Prostate gland (tissue), 2 donors: Measurements from ENCODE around the gene CEP290. TPM values are rescaled to one million over a fixed set of nuclear protein-coding genes. Genes with fewer than 3 reads are reported as not detected.

Experiments
- DNase-seq: peaks from one replicate; pipeline ENCODE4 v3.0.0-alpha.2; 2019; ENCODE audit warnings: low spot score
- H3K27ac ChIP-seq, 2 donors: fragments of 200-600 bp; sonication (generic); 2 replicates each; pipeline ENCODE4 v1.5.1; 2017 to 2019
- H3K27me3 ChIP-seq: fragments of 200-600 bp; sonication (generic); replicated peaks from 2 replicates; pipeline ENCODE4 v1.5.1; 2019; ENCODE audit not compliant: insufficient read depth
- H3K36me3 ChIP-seq, 2 donors: fragments of 200-600 bp; sonication (generic); 1 replicate in 1 of 2; 2 replicates in 1 of 2; pipeline versions ENCODE4 v1.5.1 to v1.8.1; 2017 to 2019
- H3K4me1 ChIP-seq: fragments of 200-600 bp; sonication (generic); replicated peaks from 2 replicates; pipeline ENCODE4 v1.5.1; 2019
- H3K4me3 ChIP-seq, 2 donors: fragments of 200-600 bp; sonication (generic); 2 replicates each; pipeline ENCODE4 v1.5.1; 2017 to 2019
- H3K9me3 ChIP-seq: fragments of 200-600 bp; sonication (generic); 2 replicates; pipeline ENCODE4 v1.5.1; 2017
- CTCF ChIP-seq, 4 experiments: fragments of 200-600 bp in 2 of 4; fragments of 450-650 bp in 2 of 4; sonication (generic) in 2 of 4; IDR thresholded peaks; 1 replicate in 3 of 4; 2 replicates in 1 of 4; pipeline ENCODE4 v1.5.1; 2016 to 2019; ENCODE audit warnings: antibody characterized with exemption in 4 of 4, mild to moderate bottlenecking in 2 of 4, moderate library complexity in 2 of 4
- POLR2A ChIP-seq: fragments of 450-650 bp; IDR thresholded peaks from one replicate; pipeline ENCODE4 v1.6.1; 2016; ENCODE audit warnings: antibody characterized with exemption, mild to moderate bottlenecking
- POLR2AphosphoS5 ChIP-seq: sonication (generic); formaldehyde crosslinking; IDR thresholded peaks from one replicate; pipeline ENCODE4 v1.6.1; 2017; ENCODE audit warnings: antibody characterized with exemption
- whole genome bisulfite sequencing: methylation state at CpG from one replicate; pipeline ENCODE4 v1.1.5; 2018; 5-methylcytosine and 5-hydroxymethylcytosine counted together
- intact Hi-C: fragments of 100-400 bp; cut with DNase I; formaldehyde crosslinking; loops from one replicate; pipeline ENCODE4 v1.14.2; 2022
- total RNA-seq, 2 donors: library from RNA; depleted of rRNA; stranded (reverse); fragments of >200 nt; gene quantifications; one replicate each; pipeline ENCODE4 v1.1.0, GENCODE V29; 2016

Gene CEP290
- total RNA-seq, 2 donors from 2014 or later: 8.1 to 26.5 TPM

- no peak overlapping the region for H3K4me3 ChIP-seq
- intact Hi-C loops: loop anchor here (5.0 kb wide), 1 partner anchor 1250 kb away; no protein-coding TSS in a partner anchor
- H3K4me1 ChIP-seq: no peaks in the 10 kb centered on the region
- H3K27ac ChIP-seq: no peak overlapping the region
- no peak for TF ChIP-seq POLR2AphosphoS5
- H3K27me3 ChIP-seq: no peaks in the 10 kb centered on the region
- DNase-seq: no peak
- no peaks in the 10 kb centered on the region for H3K36me3 ChIP-seq
- no peaks in the 10 kb centered on the region for H3K9me3 ChIP-seq
Observed at GRCh38 chr12:88132392-88132791, 9.5 kb downstream of the CEP290 start.

GRCh38 chr12:88127855-88128254 is 14.0 kb downstream of the CEP290 start:
- Histone ChIP-seq H3K9me3 (no peaks in the 10 kb centered on the region), H3K36me3 (no peaks in the 10 kb centered on the region), H3K4me3 (no peak overlapping the region), H3K4me1 (no peaks in the 10 kb centered on the region), H3K27ac (no peak overlapping the region), H3K27me3 (no peaks in the 10 kb centered on the region)
- no peak for DNase-seq
- 93% methylated on average over 3 of the region's 3 CpGs for WGBS
- TF ChIP-seq POLR2A (no peak), CTCF (IDR thresholded peaks at IDR 0.05) (no peak), POLR2AphosphoS5 (no peak)
- intact Hi-C loops: no loop called here

GRCh38 chr12:88127099-88127498 is 14.8 kb downstream of the CEP290 start:
- TF ChIP-seq POLR2AphosphoS5 (no peak), POLR2A (no peak), CTCF (IDR thresholded peaks at IDR 0.05) (no peak)
- DNase-seq: no peak
- H3K27me3 ChIP-seq: no peaks in the 10 kb centered on the region
- WGBS: 99% methylated on average over 3 of the region's 3 CpGs
- H3K4me3 ChIP-seq: no peak overlapping the region
- H3K4me1 ChIP-seq: no peaks in the 10 kb centered on the region
- intact Hi-C loops: no loop called here
- H3K36me3 ChIP-seq: no peaks in the 10 kb centered on the region
- H3K9me3 ChIP-seq: no peaks in the 10 kb centered on the region
- no peak overlapping the region for H3K27ac ChIP-seq

GRCh38 chr12:88122666-88123065 is 19.2 kb downstream of the CEP290 start:
- Histone ChIP-seq H3K4me3 (no peak overlapping the region), H3K36me3 (no peaks in the 10 kb centered on the region), H3K27me3 (no peaks in the 10 kb centered on the region), H3K27ac (no peak overlapping the region), H3K9me3 (no peaks in the 10 kb centered on the region), H3K4me1 (no peaks in the 10 kb centered on the region)
- TF ChIP-seq POLR2A (no peak), CTCF (IDR thresholded peaks at IDR 0.05) (no peak), POLR2AphosphoS5 (no peak)
- WGBS: 72% methylated on average over 4 of the region's 4 CpGs
- intact Hi-C loops: no loop called here
- no peak for DNase-seq

- TF ChIP-seq CTCF (IDR thresholded peaks at IDR 0.05): no peak
- no peak for TF ChIP-seq POLR2A
- TF ChIP-seq POLR2AphosphoS5: no peak
- DNase-seq: no peak
- intact Hi-C loops: no loop called here
- no peaks in the 10 kb centered on the region for H3K4me1 ChIP-seq
- H3K27ac ChIP-seq: no peak overlapping the region
- H3K36me3 ChIP-seq: no peaks in the 10 kb centered on the region
- no peaks in the 10 kb centered on the region for H3K27me3 ChIP-seq
- no peaks in the 10 kb centered on the region for H3K9me3 ChIP-seq
- no peak overlapping the region for H3K4me3 ChIP-seq
- 72% methylated on average over 3 of the region's 3 CpGs for WGBS
Observed at GRCh38 chr12:88113871-88114270, 28.0 kb downstream of the CEP290 start.
